SW 1271 (cell line): ENCODE data around the gene RPS6KB2.
"Not testable (repeated sequence)": the region's sequence is repeated elsewhere in the genome, so short reads cannot be mapped to it uniquely, and the experiment has no call there.

Experiments
- DNase-seq, 2 experiments: peaks; one replicate each; lab custom pipeline; 2025; lab: John Stamatoyannopoulos, UW

The RPS6KB2 gene

GRCh38 chr11:67466962-67467771, 38.9 kb downstream of the RPS6KB2 start:
- DNase-seq = no peak

DNA sequence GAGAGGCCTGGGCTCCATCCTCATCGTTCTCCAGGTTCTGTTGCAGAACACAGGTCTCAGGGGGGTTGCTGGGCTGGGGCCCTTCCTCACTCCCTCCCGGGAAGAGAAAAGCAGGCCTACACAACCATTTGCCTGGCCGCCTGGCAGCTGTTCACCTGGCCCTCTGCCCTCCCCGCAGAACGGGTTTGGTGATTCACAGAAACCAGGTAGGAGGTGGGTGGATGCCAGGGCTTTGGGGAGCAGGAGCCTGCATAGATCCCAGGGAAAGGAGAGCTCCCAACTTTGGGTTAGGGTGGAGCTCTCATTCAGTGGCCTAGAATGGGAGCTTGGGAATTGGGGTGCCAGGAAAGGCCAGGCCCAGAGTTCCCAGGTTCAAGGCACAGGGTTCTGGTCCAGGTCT, 39.8 kb downstream of the RPS6KB2 start:
- DNase-seq = no peak

DNA sequence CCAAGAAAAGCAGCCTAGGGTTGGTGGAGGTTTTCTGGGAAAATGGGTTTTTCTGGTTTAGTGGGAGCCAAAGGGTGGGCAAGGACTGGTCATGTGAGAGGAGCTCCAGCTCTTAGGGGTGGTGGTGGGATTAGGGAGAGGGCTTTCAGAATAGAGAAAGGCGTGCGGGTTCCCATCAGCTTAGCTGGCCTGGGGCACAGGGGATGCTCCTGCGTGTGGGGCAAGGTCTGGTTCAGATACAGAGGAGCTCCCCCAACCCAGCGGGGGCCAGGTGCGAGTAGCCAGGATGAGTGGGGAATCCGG, 40.1 kb downstream of the RPS6KB2 start:
- DNase-seq = no peak

- DNase-seq = peak; percentile 86 to 89
Measured at GRCh38 chr11:67468759-67469507, 40.6 kb downstream of the RPS6KB2 start, which contains the start of gene TMEM134. Gene TMEM134, minus strand, starts transcription at chr11:67469251. Its CDS starts 59 bp downstream, at chr11:67469192.

DNA sequence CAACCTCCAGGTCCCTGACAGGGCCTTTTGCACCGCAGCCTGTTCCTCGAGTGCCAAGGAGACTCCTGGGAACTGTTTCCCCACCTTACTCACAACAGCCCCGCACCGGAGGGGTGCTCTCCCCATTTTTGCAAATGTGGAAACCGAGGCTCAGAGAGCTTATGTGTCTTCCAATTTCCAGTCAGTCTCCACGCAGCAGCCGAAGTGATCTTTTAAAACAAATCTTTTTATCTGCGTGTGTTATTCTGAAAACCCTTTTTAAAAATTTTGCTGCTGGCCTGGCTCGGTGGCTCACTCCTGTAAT, 41.2 kb downstream of the RPS6KB2 start:
- DNase-seq = no peak

DNA sequence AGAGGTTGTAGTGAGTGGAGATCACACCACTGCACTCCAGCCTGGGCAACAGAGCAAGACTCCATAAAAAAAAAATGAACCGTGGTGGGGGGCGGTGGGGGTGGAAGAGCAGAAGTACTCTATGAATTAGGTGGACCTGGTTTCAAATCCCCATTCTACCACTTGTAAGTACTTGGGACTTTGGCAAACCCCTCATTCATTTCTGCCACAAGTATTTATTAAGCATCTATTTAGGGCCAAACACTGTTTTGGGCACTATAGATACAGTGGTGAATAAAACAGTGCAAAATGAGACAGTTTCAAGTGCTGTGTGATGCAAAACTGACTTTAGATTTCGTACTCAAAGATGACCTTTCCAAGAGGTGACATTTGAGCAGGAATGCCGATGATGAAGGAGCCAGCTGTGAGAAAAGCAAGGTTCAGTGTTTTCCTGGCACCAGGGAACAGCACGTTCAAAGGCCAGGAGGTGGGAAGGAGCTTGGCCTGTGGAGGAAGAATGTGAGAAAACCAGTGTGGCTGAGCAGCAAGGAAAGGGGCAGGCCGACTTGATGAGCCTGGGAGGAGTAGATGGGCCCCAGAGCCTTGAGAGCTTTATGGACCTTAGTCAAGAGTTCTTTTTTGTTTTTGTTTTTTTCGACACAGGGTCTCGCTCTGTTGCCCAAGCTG, 42.2 kb downstream of the RPS6KB2 start:
- no peak for DNase-seq

GRCh38 chr11:67472882-67473281, 44.6 kb downstream of the RPS6KB2 start:
- DNase-seq = no peak

DNA sequence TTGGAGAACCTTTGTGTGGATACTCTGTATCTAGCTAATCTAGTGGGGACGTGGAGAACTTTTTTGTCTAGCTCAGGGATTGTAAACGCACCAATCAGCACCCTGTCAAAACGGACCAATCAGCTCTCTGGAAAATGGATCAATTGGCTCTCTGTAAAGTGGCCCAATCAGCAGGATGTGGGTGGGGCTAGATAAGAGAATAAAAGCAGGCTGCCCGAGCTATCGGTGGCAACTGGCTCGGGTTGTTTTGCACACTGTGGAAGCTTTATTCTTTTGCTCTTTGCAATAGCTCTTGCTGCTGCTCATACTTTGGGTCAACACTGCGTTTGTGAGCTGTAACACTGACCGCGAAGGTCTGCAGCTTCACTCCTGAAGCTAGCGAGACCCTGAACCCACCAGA, 48.4 kb downstream of the RPS6KB2 start:
- not testable (repeated sequence) for DNase-seq

GRCh38 chr11:67477344-67478050, 49.2 kb downstream of the RPS6KB2 start:
- DNase-seq = not testable (repeated sequence)

DNA sequence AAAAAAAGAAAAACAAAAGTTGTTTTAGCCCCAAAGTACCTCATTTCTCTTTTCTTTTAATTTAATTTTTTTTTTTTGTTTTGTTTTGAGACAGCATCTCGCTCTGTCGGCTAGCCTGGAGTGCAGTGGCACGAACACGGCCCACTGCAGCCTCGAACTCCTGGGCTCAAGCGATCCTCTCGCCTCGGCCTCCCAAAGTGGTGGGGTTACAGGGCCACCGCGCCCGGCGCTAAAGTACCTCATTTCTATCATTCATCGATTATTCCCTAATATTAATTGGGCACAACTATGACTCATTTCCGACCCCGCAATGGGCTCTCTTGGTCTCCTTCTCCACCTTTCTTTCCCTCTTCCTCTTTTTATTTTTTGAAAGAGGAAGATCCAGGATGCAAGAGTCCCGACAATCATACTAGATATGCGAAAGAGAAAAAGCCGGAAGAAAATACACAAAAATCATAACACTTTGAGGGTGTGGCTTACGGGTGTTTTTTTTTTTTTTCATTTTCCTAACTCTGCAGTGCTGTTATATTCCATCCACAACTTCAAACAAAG, 54.1 kb downstream of the RPS6KB2 start:
- DNase-seq = peak in 1 of 2 experiments; percentile 78

GRCh38 chr11:67482827-67483798, 54.8 kb downstream of the RPS6KB2 start, which contains the start of gene AIP:
Gene AIP, plus strand, starts transcription at chr11:67483026. Its CDS starts 133 bp downstream, at chr11:67483159.
- peak; percentile 97 to 98 for DNase-seq

DNA sequence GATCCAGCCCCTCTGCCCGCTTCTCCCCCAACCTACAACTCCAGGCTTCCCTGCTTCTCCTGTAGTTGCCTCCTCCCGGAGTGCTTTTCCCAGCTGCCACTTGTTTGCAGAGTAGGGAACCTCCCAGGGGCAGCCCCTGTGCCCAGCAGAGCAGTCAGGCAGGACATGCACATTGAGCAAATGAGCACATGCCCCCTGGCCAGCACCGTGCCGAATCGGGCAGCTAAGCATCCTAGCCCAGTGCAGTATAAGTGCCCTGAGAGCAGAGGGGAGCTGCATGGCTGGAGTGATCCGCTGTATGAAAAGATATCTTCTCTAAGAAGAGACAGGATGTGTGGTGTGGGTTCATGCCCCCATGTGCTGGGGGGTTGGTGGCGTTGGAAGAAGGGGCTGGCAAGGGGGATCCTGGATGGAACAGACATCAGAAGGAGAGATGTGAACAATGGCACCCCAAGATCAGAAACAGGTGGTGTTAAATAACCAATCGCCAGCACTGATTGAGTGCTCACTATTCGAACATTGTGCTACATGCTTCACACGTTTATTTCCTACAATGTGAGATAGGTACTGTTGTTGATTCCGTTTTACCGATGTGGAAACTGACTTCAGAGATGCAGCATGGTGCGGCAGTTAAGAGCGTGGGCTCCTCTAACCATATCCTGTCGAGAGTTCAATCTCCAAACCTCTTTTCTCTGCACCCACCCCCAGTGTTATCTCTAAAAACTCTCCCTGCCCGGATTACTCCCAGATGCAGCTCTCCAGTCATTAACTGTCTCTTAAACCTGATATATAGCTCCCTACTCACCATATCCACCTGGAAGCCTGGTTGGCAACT, 55.8 kb downstream of the RPS6KB2 start:
- no peak for DNase-seq

- no peak for DNase-seq
Measured at GRCh38 chr11:67484847-67485311, 56.6 kb downstream of the RPS6KB2 start.
